Stimulated activated effector memory CD8-positive, alpha-beta T cell treated with anti-CD3 and anti-CD28 coated beads, Interleukin-12 subunit alpha, Interleukin-12 subunit beta, amount 100 ng/mL, for 72 hours (primary cell): Measurements from ENCODE around the gene GJC3.
A peak's percentile ranks its signal among the peaks of the same experiment; 100 is the strongest.
"Not testable (repeated sequence)": the region's sequence is repeated elsewhere in the genome, so short reads cannot be mapped to it uniquely, and the experiment has no call there.

ENCODE experiments used
- ATAC-seq: fragments of 150-1000 bp; cut with Tn5 transposase; 2 replicates; pipeline ENCODE4 v1.10.0; 2021
- DNase-seq, 2 donors: peaks; one replicate each; pipeline ENCODE4 v3.0.0; 2021 to 2022; ENCODE audit warnings: low spot score in 2 of 2
- H3K27ac Mint-ChIP-seq: one replicate; pipeline ENCODE4 v1.8.0; 2022; ENCODE audit warnings: mild to moderate bottlenecking, mixed read lengths
- H3K36me3 Mint-ChIP-seq: one replicate; pipeline ENCODE4 v1.8.0; 2022; ENCODE audit warnings: mild to moderate bottlenecking, mixed read lengths
- H3K4me1 Mint-ChIP-seq: one replicate; pipeline ENCODE4 v1.8.0; 2022; ENCODE audit warnings: mixed read lengths
- H3K4me3 Mint-ChIP-seq: one replicate; pipeline ENCODE4 v1.8.0; 2022; ENCODE audit warnings: mild to moderate bottlenecking, mixed read lengths
- H3K9me3 Mint-ChIP-seq: one replicate; pipeline ENCODE4 v1.8.0; 2022; ENCODE audit warnings: mixed read lengths

The GJC3 gene, protein sequence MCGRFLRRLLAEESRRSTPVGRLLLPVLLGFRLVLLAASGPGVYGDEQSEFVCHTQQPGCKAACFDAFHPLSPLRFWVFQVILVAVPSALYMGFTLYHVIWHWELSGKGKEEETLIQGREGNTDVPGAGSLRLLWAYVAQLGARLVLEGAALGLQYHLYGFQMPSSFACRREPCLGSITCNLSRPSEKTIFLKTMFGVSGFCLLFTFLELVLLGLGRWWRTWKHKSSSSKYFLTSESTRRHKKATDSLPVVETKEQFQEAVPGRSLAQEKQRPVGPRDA

DNA sequence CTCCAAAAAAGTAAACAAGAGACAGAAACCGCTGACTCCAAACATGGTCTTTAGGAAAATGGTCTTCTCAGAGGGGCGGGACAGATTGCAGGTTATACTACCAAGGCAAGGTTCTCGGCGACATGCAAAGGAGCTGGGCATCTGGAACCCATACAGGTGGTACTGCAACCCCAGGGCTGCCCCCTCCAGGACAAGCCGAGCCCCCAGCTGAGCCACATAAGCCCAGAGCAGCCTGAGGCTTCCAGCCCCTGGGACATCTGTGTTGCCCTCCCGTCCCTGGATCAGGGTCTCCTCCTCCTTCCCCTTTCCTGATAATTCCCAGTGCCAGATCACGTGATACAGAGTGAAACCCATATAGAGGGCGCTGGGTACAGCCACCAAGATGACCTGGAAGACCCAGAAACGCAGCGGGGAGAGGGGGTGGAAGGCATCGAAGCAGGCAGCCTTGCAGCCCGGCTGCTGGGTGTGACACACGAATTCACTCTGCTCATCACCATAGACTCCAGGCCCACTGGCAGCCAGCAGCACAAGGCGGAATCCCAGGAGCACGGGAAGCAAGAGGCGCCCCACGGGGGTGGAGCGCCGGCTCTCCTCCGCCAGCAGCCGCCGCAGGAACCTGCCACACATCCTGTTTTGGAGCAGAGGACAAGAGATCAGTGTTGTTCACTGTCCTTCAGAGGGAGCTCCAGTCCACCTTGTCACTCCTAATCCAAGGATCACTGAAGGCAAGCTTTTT, at the start of gene GJC3:
Gene GJC3 (minus strand): TSS at position 627 of the 736 bp plus-strand sequence. CDS start 0 bp downstream, at position 627.
- peak; percentile 85 for ATAC-seq
- Mint-ChIP-seq H3K4me3 (peak within 1 kb of the TSS; percentile 47), H3K4me1 (peaks cover 17% of the 10 kb centered on the region), H3K36me3 (no peaks in the 10 kb centered on the region), H3K9me3 (no peaks in the 10 kb centered on the region), H3K27ac (no peak within 1 kb of the TSS)
- peak in 1 of 2 donors; percentile 8 for DNase-seq

DNA sequence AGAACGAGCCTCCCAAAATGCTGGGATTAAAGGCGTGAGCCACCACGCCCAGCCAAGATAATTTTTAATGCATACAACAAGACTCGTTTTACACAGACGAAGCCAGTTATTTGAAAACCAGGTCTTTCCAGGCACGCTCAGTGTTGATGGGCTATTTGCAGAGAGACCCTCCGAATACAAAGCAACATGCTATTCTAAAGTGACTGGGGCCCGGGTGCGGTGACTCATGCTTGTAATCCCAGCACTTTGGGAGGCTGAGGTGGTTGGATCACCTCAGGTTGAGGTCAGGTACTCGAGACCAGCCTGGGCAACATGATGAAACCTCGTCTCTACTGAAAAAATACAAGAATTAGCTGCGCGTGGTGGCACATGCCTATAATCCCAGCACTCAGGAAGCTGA, 47.2 kb upstream of the GJC3 start:
- no peak overlapping the region for H3K4me3 Mint-ChIP-seq
- DNase-seq (no peak), ATAC-seq (no peak)
- no peak overlapping the region for H3K27ac Mint-ChIP-seq
- H3K36me3 Mint-ChIP-seq: no peaks in the 10 kb centered on the region
- H3K4me1 Mint-ChIP-seq: peaks cover 19% of the 10 kb centered on the region
- no peaks in the 10 kb centered on the region for H3K9me3 Mint-ChIP-seq

DNA sequence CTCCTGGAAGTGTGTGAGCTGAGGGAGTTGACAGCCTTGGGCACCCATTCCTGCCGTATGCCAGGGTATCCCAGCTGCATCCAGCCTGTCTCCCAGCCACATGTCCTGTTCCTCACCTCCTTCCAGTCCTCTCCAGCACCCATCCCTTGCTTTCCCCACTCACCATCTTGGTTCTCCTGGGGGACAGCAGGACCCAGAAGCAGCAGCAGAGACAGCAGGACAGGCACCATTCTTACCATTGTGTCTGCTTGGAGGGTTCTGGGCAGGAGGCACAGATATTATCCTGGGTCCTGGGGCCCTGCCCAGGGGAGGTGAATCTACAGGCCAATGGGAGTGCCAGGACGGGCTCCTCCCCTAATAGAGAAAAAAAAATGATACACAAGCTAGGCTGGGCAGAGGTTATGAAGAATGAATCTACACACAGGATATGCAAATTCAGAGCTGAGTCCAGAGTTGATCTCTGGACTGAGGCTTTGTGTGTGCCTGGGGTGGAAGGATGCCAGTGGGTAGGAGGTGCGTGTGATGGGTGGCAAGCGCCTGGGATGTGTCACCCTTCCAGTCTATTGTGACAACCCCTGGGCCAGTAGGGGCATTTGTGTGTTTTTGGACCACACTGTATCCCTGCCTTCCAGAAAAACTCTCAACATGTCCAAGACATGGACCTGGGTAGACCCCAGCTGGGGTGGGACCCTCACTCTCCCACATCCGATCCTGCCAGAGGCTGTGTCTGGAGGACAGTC, 46.5 kb upstream of the GJC3 start, which contains the start of gene AZGP1:
Gene AZGP1 (minus strand): TSS at position 250 of the 740 bp plus-strand sequence. CDS start 11 bp downstream, at position 239.
- DNase-seq (no peak), ATAC-seq (peak; percentile 58)
- Mint-ChIP-seq H3K9me3 (no peaks in the 10 kb centered on the region), H3K4me3 (no peak within 1 kb of the TSS), H3K4me1 (peaks cover 19% of the 10 kb centered on the region), H3K36me3 (no peaks in the 10 kb centered on the region), H3K27ac (peak within 1 kb of the TSS; percentile 4)

DNA sequence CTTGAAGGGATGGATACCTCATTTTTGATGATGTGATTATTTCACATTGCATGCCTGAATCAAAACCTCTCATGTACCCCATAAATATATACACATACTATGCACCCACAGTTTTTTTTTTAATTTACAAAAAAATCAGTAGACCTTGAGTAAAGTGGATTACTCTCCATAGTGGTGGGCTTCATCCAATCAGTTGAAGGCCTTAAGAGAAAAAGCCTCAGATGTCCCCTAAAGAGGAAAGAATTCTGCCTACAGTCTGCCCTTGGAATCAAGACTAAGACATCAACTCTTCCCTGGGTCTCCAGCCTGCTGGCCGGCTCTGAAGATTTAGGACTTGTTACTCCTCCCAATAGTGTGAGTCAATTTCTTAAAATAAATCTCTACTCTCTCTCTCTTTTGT, 45.3 kb upstream of the GJC3 start:
- ATAC-seq (no peak), DNase-seq (no peak)
- H3K27ac Mint-ChIP-seq: no peak overlapping the region
- H3K4me3 Mint-ChIP-seq: no peak overlapping the region
- no peaks in the 10 kb centered on the region for H3K36me3 Mint-ChIP-seq
- peaks cover 8% of the 10 kb centered on the region for H3K4me1 Mint-ChIP-seq
- no peaks in the 10 kb centered on the region for H3K9me3 Mint-ChIP-seq

DNA sequence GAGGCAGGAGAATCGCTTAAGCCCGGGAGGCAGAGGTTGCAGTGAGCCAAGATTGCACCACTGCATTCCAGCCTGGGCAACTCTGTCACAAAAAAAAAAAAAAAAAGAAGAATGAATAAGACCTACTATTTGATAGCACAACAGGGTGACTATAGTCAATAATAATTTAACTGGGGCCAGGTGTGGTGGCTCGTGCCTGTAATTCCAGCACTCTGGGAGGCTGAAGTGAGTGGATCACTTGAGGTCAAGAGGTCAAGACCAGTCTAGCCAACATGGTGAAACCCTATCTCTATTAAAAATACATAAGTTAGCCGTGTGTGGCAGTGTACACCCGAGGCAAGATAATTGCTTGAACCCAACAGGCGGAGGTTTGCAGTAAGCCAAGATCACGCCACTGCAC, 44.4 kb upstream of the GJC3 start:
- H3K27ac Mint-ChIP-seq, H3K9me3 Mint-ChIP-seq, H3K4me3 Mint-ChIP-seq, DNase-seq, H3K36me3 Mint-ChIP-seq, ATAC-seq, H3K4me1 Mint-ChIP-seq: not testable (repeated sequence)

DNA sequence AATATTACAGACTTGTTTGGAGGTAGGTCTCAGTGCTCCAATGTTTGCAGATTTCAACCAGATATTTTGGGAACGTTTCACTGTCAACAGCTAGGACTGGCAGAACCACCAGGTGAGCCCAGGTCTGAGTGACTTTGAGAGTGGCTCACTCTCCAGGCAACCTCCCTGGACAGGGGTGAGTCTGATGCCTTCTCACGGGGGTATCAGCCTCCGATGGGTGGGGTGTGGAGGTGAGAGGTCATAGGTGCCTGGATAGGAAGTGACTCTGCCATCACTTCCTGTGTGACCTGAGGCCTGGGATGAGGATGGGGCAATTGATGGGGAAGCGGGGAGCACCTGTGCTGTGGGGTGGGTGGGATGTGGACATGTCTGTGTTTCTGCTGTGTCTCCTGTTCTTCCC, 41.8 kb upstream of the GJC3 start:
- ATAC-seq: no peak
- no peak overlapping the region for H3K27ac Mint-ChIP-seq

DNA sequence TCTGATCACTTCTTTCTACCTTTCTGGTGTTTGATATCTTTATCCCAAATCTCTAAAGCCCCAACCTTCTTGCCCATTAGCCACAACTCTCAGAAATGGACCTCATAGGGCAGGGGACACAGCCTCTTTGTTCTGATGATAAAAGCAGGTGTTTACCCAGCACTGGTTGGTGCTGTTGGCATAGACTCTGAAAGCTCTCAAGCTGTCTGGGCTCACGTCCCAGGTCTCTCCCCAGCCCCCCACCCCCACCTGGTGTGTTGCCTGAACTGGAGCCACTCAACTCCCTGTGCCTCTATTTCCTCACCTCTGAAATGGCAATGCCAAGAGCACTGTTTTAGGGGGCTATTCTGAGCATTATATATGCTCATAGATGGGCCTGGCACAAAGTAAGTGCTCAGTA, 40.4 kb upstream of the GJC3 start:
- not testable (repeated sequence) for H3K36me3 Mint-ChIP-seq

More for the DNA sequence above, 41.8 kb upstream of the GJC3 start:
- DNase-seq: no peak
- Mint-ChIP-seq H3K36me3 (no peaks in the 10 kb centered on the region), H3K4me1 (peaks cover 5% of the 10 kb centered on the region), H3K4me3 (no peak overlapping the region), H3K9me3 (no peaks in the 10 kb centered on the region)

DNA sequence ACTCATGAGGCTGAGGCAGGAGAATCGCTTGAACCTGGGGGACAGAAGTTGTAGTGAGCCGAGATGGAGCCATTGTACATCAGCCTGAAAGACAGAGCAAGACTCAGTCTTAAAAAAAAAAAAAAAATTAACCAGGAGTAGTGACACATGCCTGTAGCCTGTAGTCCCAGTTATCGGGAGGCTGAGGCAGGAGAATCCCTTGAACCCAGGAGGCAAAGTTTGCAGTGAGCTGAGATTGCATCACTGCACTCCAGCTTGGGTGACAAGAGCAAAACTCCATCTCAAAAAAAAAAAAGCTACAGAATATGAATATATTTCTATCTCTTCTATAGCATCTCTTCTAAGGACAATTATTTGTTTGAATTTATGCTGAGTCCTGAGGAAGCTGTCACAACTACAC, 39.9 kb upstream of the GJC3 start:
- no peaks in the 10 kb centered on the region for H3K4me1 Mint-ChIP-seq
- H3K27ac Mint-ChIP-seq: no peak overlapping the region
- DNase-seq: no peak
- ATAC-seq: no peak
- no peak overlapping the region for H3K4me3 Mint-ChIP-seq
- no peaks in the 10 kb centered on the region for H3K36me3 Mint-ChIP-seq
- H3K9me3 Mint-ChIP-seq: no peaks in the 10 kb centered on the region

More for the DNA sequence above, 40.4 kb upstream of the GJC3 start:
- H3K4me3 Mint-ChIP-seq, ATAC-seq, H3K27ac Mint-ChIP-seq, H3K9me3 Mint-ChIP-seq, DNase-seq, H3K4me1 Mint-ChIP-seq: not testable (repeated sequence)

DNA sequence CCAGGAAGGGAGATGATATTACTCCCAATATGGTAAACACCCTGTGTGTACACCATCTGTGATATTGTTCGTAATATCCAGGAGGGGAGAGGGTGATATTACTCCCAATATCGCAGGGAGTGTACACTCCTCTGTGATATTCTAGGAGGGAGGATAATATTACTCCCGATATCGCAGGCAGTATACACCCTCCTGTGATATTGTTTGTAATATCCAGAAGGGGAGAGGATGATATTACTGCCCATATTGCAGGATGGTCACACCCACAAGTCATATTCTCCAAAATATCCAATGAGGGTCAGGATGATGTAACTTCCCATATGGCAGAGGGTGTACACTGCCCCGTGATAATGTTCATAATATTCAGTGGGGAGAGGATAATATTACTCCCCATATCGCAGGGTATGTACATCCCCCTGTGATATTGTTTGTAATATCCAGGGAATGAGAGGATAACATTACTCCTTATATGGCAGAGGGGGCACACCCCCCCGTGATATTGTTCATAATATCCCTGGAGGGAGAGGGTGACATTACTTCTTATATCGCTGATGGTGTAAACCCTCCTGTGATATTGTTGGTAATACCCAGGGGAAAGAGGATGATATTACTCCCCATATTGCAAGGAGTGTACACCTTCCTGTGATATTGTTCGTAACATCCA, 29.3 kb upstream of the GJC3 start:
- no peaks in the 10 kb centered on the region for H3K36me3 Mint-ChIP-seq
- ATAC-seq (no peak), DNase-seq (no peak)
- no peak overlapping the region for H3K27ac Mint-ChIP-seq
- no peaks in the 10 kb centered on the region for H3K9me3 Mint-ChIP-seq
- H3K4me3 Mint-ChIP-seq: no peak overlapping the region
- H3K4me1 Mint-ChIP-seq: peaks cover 11% of the 10 kb centered on the region

DNA sequence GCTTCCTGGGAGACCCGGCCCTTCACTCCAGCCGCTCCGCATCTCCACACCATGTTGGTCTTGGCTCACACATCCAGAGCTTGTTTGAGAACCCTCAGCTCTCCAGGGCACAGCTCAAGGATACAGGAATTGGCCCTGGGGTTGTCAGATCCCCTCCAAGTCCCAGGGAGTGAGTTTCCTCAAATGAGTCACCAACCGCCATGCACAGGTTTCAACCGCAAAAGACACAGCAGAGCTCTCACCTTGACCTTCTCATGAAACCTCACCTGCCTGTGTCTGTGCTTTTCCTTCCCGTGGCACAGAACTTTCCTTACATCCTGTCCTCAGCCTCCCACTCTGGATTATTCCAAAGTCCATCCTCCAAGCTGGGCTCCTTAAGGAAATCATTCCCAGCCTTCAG, 25.8 kb upstream of the GJC3 start:
- no peak overlapping the region for H3K27ac Mint-ChIP-seq
- ATAC-seq (no peak), DNase-seq (no peak)
- no peaks in the 10 kb centered on the region for H3K36me3 Mint-ChIP-seq
- H3K9me3 Mint-ChIP-seq: no peaks in the 10 kb centered on the region
- no peak overlapping the region for H3K4me3 Mint-ChIP-seq
- H3K4me1 Mint-ChIP-seq: peaks cover 11% of the 10 kb centered on the region

DNA sequence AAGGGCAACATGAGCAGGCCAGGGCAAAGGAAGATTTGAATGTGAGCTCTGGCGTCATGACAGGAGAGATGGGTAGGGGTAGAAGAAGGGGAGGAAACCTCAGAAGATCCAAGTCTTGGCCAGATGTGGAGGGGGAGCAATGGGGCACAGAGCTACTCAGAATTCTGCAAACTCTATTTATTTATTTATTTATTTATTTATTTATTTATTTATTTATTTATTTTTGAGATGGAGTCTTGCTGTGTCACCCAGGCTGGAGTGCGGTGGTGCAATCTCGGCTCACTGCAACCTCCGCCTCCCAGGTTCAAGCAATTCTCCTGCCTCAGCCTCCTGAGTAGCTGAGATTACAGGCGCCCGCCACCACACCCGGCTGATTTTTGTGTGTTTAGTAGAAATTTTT, 25.2 kb upstream of the GJC3 start:
- not testable (repeated sequence) for ATAC-seq, H3K27ac Mint-ChIP-seq, H3K9me3 Mint-ChIP-seq, H3K4me3 Mint-ChIP-seq, DNase-seq, H3K36me3 Mint-ChIP-seq
- H3K4me1 Mint-ChIP-seq: peaks cover 11% of the 10 kb centered on the region

DNA sequence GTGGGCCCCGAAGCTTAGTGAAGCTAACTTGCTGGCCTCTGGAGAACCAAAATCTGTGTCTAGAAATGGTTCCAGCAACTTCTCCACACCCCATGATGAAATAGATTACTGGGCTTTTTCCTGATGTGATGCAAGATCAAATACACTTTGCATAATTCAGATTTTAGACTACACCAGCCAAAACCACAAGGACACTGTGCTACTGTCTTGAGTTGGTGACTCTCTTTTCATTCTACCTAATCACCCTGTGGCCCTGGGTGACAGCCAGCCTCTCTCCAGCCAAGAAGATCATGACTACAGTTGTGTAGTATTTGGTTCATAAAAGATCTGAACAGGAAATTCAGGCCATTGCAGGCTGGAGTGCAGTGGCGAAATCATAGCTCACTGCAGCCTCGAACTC, 24.2 kb upstream of the GJC3 start:
- H3K36me3 Mint-ChIP-seq: no peaks in the 10 kb centered on the region
- peaks cover 11% of the 10 kb centered on the region for H3K4me1 Mint-ChIP-seq
- DNase-seq (no peak), ATAC-seq (peak; percentile 48)
- H3K4me3 Mint-ChIP-seq: no peak overlapping the region
- H3K9me3 Mint-ChIP-seq: no peaks in the 10 kb centered on the region
- H3K27ac Mint-ChIP-seq: no peak overlapping the region

DNA sequence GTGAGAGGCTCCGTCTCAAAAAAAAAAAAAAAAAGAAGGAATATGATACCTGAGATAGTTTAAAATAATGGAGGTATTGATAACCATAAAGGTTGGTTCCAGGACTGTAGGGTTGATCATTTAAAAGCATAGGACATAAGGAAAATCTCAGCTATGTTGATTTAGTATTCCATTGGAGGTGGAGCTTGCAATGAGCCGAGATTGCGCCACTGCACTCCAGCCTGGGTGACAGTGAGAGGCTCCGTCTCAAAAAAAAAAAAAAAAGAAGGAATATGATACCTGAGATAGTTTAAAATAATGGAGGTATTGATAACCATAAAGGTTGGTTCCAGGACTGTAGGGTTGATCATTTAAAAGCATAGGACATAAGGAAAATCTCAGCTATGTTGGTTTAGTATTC, 23.2 kb upstream of the GJC3 start:
- not testable (repeated sequence) for H3K36me3 Mint-ChIP-seq, DNase-seq, H3K27ac Mint-ChIP-seq, ATAC-seq, H3K4me3 Mint-ChIP-seq, H3K9me3 Mint-ChIP-seq
- H3K4me1 Mint-ChIP-seq: peaks cover 11% of the 10 kb centered on the region

DNA sequence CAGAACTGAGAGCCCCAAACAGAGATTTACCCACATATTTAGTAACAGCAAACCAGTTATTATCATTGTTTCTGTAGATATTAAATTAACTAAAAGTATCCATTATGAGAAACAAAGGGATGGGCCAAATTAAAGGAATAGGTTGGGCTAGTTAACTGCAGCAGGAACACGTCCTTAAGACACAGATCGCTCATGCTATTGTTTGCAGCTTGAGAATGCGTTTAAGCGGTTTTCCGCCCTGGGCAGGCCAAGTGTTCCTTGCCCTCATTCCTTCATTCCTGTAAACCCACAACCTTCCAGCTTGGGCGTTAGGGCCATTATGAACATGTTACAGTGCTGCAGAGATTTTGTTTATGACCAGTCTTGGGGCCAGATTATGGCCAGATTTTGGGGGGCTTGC, 21.4 kb upstream of the GJC3 start:
- not testable (repeated sequence) for H3K36me3 Mint-ChIP-seq, ATAC-seq, DNase-seq, H3K4me1 Mint-ChIP-seq, H3K27ac Mint-ChIP-seq, H3K9me3 Mint-ChIP-seq, H3K4me3 Mint-ChIP-seq

DNA sequence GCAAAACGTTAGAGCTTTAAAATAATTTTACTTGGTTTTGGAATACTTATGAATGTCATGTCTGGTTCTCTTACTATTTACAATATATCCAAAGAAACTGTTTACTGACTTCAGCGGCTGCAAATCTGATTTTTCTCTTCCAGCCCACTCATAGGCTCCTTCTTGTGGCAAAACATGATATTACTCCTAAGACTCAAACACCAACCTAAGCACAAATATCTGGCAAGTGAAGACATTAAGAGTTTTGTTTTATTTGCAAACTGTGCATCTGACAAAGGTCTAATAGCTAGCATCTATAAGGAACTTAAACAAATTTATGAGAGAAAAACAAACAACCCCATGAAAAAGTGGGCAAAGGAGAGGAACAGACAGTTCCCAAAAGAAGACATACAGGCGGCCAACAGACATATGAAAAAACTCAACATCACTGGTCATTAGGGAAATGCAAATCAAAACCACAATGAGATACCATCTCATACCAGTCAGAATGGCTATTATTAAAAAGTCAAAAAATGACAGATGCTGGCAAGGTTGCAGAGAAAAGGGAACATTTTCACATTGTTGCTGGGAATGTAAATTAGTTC, 20.3 kb upstream of the GJC3 start:
- Mint-ChIP-seq H3K4me1 (no peaks in the 10 kb centered on the region), H3K36me3 (no peaks in the 10 kb centered on the region), H3K4me3 (no peak overlapping the region), H3K27ac (no peak overlapping the region), H3K9me3 (no peaks in the 10 kb centered on the region)
- DNase-seq: no peak
- no peak for ATAC-seq
